Ureter (tissue), 1 donor: Measurements from ENCODE around the gene CIC. TPM values are rescaled to one million over a fixed set of nuclear protein-coding genes. Genes with fewer than 3 reads are reported as not detected.

ENCODE experiments used
- DNase-seq: peaks from one replicate; pipeline ENCODE4 v3.0.0-alpha.2; 2020; ENCODE audit warnings: low spot score
- total RNA-seq: library from RNA; stranded (reverse); gene quantifications from one replicate; pipeline ENCODE4 v1.2.4, GENCODE V29; 2023
- donor health status: DM: yes; HTN: yes; CAD: no.

Gene CIC
- total RNA-seq, 1 donor from 2014 or later: 83.4 TPM

DNA sequence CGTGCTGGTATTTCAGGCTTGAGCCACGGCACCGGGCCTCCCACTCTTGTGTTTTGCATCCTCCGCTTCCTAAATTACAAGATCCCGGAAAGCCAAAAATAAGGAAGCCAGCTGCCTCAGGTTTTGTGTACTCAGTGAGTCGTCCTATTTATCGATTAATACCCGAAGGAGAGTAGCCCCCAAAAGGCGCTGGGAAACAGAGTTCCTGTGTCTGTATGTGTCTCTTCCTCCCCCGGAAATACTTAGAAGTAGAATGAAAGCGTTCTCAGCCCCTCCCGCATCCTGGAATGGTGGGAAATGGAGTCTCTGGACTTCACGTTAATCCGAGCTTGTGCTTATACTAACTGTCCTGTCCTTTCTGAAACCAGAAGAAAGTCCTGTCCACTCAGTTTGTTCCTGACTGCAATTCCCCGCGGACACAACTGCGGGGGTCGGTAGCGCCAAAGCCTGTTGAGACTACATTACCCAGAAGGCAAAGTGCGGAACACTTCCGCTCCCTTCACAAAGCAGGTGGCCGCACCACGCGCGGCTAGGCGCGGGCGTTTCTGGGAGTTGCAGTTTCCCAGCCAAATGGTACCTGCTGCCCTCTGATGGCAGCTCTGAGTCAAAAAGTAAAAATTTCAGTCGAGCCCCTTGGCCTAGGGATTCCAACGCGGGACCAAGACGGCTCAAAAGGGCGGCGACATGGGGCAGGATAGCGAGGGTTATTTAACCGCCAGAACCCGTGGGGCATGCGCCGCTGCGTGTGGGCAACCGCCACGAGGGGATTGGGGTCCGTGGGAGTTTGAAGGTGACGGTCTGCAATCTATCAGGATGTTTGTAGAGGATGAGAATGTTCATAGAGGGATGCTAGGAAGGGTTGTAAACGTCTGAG lies 24.5 kb upstream of the CIC start:
- peak; percentile 94 for DNase-seq

DNA sequence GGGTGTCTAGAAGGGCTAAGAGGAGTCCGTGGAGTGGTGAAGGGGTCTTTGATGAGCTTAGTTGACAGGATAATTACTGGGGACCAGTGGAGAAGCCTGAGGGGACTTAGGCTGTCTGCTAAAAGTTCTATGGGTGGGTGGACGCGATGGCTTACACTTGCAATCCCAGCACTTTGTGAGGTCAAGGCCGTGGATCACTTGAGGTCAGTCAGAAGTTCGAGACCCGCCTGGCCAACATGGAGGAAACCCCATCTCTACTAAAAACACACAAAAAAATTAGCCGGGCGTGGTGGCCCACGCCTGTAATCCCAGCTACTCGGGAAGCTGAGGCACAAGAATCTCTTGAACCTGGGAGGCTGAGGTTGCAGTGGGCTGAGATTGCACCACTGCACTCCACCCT lies 23.8 kb upstream of the CIC start:
- DNase-seq: no peak

DNA sequence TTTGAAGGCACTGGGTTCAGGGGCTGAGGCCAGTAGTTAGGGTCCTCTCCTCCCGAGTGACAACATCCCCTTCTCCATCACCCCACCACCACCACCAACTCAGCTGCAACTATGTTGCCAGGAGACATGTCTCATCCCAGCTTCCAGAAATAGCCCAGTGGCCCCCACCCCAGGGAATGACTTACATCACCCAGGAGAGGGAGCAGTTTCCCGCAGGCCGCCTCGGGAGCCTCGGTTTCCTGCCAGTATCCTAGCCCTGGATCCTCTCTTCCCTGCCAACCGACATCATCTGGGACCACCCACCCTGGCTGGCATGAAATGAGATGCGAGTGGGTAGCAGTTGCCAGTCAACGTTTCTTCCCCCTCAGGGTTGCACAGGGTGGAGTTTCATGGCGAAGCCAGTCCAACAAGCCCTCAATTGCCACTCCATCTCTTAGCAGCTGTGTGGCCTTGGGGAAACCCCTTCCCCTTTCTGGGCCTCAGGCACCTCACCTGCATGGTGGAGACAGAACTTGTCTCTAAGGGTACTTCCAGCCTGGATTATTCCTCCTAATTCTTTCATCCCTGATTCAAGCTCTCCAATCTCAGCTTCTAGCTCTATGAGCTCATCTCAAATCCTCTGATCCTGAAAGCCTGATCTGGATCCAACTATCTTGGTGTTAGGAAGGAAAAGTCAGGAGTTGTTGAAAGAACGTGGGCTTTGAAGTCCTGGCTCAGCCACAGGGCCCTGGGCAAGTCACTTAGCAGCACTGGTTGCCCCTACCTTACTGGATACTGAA lies 22.7 kb upstream of the CIC start:
- peak; percentile 80 for DNase-seq

DNA sequence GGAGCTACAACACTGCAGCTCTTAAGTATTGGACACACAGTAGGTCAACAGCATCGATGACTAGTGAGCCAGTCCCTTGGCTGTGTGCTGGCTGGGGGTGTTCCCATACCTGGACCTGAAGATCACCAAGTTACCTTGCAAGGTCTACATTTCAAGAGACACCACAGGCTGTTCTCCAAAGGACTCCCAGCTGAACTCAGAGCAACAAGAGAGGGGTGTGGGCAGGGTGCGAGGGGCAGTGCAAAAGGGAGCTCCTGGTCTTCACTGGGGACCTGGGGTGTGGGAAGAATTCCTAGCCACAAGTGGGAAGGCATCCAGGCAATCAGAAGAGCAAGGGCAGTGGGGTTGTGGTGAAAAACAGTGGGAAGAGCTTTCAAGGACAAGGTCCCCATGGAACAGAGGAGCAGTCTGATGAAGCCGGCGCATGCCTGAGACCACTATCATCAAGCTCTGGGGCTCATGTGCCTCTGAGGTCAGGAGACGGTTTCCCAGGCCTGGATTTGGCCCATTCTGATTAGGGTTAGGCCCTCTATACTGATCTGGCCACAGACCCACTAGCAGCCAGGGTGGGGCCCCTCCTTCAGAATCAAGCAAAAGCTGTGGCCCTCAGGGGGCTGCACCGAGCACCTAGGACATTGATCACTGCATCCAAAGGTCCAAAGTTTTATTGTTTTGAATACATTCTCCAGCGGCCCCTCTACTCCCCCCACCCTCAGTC lies 22.0 kb upstream of the CIC start:
- no peak for DNase-seq

DNA sequence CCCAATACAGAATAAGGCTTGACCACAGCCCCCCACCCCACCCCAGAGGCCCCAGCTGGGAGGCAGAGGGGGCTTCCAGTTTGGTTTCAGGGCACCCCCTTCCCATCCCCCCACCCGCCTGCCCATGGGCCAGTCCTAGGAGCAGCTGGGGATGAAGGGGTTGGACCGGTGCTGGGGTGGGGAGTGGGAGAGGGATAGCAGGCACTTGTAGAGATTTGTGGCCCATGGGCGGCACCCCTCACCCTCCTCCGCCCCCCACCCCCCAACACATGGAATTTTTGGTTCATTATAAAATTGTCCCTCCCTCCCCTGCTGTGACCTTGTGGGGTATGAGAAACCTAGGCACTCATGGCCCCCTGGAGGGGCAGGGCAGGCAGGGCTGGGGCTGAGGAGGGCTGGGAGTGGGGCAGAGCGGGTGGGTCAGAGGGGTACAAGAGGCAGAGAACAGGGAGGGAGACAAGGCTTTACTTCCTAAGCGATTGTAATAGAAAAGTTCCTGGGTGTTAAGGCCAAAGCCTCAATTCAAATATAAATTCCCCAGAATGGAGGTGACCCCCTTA lies 21.3 kb upstream of the CIC start:
- no peak for DNase-seq

DNA sequence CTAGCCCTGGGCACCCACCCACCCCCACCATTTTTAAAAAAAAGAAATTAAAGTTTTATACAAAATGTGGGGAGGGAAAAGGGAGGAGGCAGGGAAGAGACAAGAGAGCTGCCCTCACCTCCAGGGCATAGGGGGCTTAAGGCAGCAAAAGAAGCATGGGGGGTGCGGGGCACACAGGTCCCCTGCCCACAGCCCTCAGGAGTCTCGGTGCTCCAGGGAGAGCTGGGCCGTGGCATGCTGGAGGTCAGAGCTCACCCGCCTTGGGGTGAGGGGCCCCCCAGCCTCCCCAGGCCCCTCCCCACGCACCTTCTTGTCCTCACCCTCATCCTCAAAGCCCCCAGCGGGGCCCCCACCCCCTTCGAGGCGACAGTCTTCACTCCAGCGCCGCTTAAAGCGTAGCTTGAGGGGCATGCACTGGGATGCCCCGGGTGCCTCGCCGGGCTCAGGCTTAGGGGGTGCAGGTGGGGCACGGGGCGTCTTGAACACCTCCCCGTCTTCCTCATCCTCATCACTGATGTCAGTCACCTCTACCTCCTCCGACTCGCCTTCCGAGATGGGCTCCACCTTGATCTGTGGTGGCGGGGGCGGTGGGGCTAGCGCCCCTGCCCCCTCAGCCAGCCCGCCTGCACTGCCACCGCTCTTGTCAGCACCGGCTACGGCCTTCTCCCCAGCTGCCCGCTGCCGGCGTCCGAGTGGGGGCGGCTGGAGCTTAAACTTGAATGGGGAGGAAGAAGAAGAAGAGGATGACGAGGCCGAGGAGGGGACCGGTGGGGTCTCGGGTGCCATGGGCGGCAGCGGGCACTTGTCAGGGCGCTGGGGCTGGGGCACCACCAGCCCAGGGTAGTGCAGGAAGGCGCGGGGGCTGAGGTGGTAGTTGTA lies 20.5 kb upstream of the CIC start:
- no peak for DNase-seq

DNA sequence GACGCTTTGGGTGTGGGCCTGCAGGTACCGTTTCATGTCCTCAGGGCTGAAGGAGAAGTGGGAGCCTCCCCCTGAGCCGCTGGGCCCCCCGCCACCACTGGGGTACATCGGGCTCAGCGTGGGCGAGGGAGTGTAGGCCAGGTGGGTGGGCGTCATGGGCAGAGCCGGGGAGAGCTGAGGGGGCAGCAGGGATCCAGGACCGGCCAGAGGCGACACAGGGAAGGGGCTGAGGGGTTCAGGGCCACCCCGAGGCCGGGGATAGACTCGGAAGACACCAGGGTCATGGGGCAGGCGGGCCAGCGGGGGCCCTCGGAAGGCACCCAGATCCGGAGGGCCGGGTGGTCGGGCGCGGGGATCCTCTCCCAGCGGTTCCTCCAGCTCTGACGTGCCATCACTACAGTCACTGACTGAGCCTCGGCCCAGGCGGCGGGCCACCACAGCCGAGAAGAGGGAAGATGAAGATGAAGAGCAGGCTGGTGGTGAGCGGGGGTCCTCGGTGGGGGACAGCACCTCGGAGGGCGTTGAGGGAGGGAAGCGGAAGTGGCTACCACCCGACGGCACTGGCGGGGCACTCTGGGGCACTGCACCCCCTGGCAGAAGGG lies 19.8 kb upstream of the CIC start:
- DNase-seq: peak; percentile 51

DNA sequence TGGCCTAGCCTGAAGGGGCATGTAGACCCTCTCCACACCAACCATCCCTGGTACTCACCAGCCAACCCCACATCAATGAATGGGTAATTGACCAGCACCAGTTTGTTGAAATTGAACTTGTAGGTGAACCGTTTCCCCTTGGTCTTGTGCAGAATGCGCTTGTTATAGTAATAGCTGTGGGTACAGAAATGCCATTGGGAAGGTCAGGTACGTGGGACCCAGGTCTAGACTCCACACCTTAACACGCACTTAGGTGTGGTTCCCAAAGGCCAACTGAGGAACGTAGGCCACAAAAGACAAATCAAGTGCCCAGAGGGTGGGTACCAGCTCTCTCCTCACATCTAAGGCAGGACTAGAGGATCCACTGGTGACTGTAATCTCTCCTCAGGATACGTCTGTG lies 19.3 kb upstream of the CIC start:
- DNase-seq: no peak

DNA sequence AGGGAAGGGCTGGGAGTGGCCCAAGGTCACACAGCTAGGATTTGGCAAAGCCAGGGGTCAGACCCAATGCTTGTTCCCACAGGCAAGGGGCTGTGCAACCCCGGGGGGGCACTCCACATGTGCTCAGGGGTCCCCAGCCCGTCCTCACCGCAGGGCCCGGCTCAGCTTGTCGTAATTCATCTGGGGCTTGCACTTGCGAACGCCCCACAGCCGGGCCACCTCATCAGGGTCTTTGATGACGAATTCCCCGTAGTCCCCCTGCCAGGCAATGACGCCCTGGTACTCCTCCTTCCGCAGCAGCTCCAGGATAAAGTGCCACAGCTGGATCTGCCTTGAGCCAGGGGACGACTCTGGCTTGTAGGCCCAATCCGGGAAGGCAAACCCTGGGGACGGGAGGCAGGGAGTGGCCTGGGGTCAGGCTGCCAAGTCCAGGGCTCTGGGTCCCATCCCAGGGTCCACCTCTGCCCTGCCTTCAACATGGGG lies 18.8 kb upstream of the CIC start:
- DNase-seq: no peak

DNA sequence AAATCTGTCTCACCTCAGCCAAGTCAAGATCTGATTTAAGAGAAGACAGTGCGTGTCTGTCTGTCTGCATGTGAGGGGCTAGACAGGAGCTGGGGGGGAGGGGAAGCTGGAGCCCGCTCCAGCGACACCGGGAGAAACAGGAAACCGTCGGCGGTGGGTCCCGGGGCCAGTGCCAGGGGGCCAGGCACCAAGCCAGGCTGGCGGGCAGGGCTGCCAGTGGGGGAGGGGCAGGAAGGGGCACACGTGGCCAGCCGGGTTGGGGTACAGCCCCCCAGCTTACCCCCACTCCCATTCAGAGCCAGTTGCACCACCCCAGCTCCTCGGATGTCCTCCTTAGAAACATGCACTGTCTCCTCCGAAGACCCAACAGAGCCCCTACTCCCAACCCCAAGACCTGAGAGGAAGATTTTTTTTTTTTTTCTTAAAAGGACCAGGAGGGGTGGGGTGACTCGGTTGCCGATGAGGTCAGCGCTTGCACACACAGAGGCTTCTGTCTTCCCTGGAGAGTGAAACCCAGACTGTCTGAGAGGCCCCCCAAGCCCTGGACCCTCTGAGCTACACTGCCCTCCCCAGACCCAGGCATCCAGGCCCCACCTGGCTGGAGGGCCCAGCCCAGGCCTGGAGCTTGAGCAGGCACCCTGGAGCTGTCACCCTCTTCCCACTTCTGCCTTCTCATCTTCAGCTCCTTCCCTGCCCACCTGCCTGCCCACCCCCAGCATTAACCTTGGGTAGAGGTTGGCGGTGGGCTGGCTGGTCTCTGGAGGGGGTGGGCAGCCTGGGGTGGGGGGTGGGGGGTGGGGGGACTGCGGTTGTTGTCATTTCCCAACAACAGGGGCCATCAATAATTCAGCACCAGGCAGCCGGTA lies 18.2 kb upstream of the CIC start:
- no peak for DNase-seq

DNA sequence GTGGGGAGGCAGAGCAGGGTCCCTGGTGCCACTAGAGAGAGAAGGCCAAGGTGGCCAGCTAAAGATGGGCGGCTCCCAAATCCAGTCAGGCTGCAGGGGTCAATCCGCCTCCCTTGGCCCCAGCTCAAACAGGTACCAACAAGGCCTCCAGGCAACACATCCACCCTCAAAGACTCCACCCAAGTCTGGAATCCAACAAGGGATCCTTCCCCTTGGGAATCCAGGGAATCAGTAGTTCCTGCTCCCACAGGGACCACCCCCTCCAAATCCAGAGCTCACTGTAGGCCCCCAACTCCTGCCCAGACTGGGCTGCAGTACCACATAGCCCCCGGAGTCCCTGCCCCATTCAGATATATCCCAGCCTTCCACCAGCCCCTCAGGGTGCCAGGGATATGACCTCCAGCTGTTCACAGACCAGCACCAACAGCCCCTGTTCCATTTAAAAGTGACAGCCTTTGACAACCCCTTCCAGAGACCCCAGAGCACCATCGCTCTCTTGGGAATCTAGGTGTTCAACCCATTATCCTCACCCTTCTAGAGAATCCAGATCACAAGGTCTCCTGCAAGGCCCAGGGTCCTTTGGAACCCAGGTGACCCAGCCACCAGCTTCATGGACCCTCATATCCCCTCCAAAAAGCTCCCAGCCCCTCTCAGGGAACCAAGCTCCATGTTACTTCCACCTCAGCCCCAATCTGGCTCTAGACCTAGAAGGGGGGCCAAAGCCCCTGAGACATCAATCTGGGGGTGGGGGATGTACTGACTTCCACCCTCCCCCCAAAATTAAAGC lies 17.3 kb upstream of the CIC start:
- DNase-seq: no peak

DNA sequence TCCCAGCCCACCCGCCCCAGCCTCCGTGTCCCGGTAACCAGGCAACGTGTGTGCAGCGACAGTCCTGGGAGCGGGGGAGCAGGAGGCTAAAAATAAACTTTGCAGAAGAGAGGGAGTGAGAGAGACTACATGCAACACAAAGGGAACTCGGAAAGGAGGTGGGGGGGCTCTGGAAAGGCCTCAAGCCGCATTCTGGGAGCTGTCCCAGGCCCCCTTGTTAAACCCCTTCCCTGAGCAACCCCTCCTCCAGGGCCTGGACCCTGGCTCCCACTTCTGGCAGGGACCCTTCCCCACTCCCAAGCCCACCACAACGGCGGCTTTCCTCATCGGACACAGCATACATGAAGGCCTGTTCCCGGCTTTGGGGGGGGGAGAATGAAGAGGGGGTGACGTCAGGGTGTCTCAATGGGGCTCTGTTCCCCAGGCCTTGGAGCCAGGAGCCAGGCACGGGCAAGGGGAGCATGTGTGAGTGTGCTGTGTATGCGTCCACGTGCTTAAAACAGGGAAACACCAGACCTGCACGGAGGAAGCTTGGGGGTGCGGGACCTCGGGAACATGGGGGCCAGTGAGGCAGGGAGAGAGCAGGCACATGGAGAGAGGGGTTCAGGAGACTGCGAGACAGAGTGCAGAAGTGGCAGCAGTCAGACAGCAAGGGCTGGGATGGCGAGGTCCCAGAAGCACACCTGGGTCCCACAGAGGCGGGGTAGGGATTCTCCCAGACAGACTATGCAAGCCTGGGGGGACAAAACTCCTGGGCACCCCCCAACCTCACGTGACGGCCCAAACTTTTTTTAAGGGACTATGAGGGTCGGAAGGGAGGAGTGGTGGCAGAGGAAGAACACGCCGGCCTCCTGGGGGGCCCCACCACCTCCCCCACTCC lies 16.4 kb upstream of the CIC start:
- DNase-seq: peak; percentile 58

DNA sequence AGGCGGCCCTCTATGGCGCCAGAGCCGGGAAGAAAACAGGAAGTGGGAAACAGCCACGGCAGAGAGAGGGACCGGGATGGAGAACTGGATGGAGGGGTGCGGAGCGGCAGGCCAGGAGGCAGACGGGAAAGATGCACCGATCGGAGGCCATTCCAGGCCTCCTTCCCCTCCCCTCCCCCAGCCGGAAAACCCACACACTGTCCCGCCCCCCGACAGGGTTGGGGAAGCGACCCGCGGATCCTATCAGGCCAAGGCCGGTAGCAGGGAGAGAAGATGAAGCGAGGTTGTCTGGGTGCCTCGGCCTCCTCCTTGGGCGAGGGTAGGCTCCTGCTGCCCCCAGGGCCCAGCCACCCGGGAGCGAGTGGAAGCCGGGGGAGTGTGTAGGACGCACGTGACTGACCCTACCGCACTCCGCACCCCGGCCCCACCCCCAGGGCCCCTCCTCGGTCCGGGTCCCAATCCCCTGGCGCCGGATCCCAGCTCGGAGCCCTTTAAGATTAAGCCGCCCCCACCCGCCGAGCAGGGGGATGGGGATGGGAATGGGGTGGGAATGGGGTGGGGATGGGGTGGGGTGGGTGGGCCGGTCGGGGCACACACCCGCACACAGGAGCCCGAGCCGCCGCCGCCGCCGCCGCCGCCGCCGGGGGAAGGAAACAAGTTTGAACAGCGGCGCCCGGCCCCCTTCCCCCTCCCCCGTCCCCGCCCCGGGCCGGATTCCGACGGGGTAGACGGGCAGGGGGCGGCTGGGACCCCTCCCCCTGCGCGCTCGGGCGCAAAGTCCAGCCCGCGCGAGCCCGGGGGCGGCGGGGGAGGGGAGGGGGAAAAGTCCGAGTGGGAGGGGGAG lies 15.6 kb upstream of the CIC start:
- no peak for DNase-seq

DNA sequence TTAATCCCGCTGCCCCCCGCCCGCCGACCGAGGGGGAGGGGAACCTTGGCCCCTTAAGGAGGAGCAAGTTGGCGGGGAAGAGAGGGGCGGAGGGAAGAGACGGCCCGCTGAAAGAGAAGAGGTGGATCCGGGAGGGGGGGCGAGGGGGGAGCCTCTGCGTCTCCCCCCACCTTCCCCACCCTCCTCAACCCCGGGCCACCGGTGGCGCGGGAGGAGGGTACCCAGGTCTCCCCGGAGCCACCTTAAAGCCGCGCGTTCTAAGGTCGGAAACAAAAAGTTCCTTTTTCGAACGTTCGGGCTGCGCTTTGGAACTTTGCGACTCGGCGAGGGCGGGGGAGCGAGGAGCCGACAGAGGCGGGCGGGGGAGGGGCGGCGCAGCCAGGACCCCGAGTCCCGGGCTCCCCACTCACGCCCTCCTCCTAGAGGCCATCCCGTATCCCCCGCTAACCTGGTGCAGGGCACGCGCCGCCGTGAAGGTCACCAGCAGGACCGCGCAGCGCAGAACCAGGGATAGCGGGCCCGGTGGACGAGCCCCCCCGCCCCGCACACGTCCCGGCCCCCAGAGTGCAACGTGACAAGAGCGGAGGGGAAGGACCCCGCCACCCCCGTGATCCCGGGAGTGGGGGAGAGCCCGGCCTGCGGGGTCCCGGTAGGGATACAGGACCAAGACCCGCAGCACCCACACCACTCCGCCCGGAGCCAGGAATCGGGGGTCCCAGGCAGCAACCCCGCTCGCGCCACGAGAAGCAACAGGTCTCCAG lies 14.8 kb upstream of the CIC start:
- peak; percentile 80 for DNase-seq

DNA sequence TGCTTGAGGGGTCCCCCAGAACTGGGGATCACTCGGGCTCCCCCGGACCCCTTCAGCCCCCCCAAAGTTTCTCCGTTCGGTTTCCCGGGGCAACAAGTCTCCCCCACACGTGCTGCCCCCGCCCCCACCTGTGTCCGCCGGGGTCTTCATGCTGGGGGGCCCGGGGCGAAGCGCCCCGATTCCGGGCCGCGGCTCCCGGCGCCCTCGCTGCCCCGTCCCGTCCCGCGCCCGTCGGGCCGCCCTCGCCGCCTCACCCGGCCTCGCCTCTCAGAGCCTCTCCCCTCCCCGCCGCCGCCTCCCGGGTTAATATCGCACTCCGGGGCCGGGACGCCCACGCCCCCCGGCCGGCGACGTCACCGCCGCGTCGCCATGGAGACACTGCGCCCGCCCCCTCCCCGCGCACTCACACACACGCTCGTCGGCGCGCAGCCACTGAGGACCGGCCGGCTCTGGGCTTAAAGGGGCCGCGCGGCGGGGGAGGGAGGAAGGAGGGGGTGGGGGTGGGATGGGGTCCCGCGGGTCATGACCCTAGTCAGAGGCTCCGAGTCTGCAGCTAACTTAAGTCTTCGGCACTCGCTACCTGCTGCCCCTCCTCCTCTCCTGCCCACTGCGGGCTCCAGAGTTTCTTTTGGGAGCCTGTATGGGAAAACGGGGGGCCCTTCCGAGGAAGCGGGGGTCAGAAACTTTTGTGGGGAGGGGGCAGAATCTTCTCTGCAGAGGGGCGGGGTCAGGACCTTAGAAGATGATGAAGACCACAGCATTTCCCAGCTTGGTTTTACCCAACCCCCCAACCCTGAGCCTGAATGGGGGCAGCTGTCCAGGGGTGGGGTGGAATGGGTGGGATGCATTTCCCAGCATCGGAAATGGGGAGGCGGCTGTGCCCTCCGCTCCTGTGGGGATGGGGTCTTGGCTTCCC lies 13.9 kb upstream of the CIC start, which contains the start of gene ERF:
Gene ERF, minus strand, starts transcription at position 279 of the 916 bp plus-strand sequence. Its CDS starts 129 bp downstream, at position 150.
- DNase-seq: peak; percentile 95
